OCI-LY7 (cell line): ENCODE results near the gene JCAD. TPM values are rescaled to one million over a fixed set of nuclear protein-coding genes. Genes with fewer than 3 reads are reported as not detected.
"Not testable (repeated sequence)": the region's sequence is repeated elsewhere in the genome, so short reads cannot be mapped to it uniquely, and the experiment has no call there.

Experiments used
- BruUV-seq: library from RNA; stranded (reverse); fragments of 400-500 nt; replicated peaks from 2 replicates; lab custom pipeline; 2021; lab: Mats Ljungman, UMichigan
- CTCF ChIA-PET: fragments of 300-600 bp; sonication (Branson Sonifier 250); formaldehyde crosslinking; loops from one replicate; lab custom pipeline; 2022; ENCODE audit warnings: antibody characterized with exemption; ENCODE audit not compliant: unreplicated experiment; lab: Charles Lee
- POLR2A ChIA-PET: fragments of 300-600 bp; sonication (Branson Sonifier 250); formaldehyde crosslinking; loops from one replicate; lab custom pipeline; 2022; ENCODE audit warnings: antibody characterized with exemption; lab: Charles Lee
- DNase-seq: peaks from one replicate; pipeline ENCODE4 v3.0.0-alpha.2; 2015; ENCODE audit warnings: low spot score
- H2AFZ ChIP-seq: fragments of 200-600 bp; sonication (generic), shearing (Covaris generic); 2 replicates; pipeline ENCODE4 v1.6.1; 2014; ENCODE audit warnings: mild to moderate bottlenecking, antibody characterized with exemption, low read length, moderate library complexity
- H3K27ac ChIP-seq: fragments of 200-600 bp; sonication (generic); 2 replicates; pipeline ENCODE4 v1.5.1; 2014; ENCODE audit warnings: mixed run types, low read depth, mild to moderate bottlenecking, moderate library complexity, low read length, inconsistent platforms; ENCODE audit not compliant: poor library complexity, severe bottlenecking
- H3K36me3 ChIP-seq: fragments of 200-600 bp; sonication (generic); 2 replicates; pipeline ENCODE4 v1.6.1; 2014; ENCODE audit warnings: mild to moderate bottlenecking, antibody characterized with exemption, low read length, moderate library complexity, mixed read lengths; ENCODE audit not compliant: insufficient read depth
- H3K4me1 ChIP-seq: fragments of 200-600 bp; sonication (generic); 2 replicates; pipeline ENCODE4 v1.5.1; 2014; ENCODE audit warnings: mild to moderate bottlenecking, low read length; ENCODE audit not compliant: insufficient read depth, poor library complexity, severe bottlenecking
- H3K4me2 ChIP-seq: fragments of 200-600 bp; sonication (generic); 2 replicates; pipeline ENCODE4 v1.6.1; 2014; ENCODE audit warnings: mild to moderate bottlenecking, low read length
- H3K4me3 ChIP-seq: fragments of 200-600 bp; sonication (generic); 2 replicates; pipeline ENCODE4 v1.5.1; 2014; ENCODE audit warnings: mild to moderate bottlenecking, low read depth, low read length; ENCODE audit not compliant: poor library complexity, severe bottlenecking
- H3K79me2 ChIP-seq: fragments of 200-600 bp; sonication (generic); 2 replicates; pipeline ENCODE4 v1.6.1; 2016; ENCODE audit warnings: low read depth, mild to moderate bottlenecking, low read length, moderate library complexity, mixed read lengths; ENCODE audit not compliant: insufficient read depth
- H3K9me2 ChIP-seq: fragments of 200-600 bp; sonication (generic); 2 replicates; pipeline ENCODE4 v1.6.1; 2016; ENCODE audit warnings: mild to moderate bottlenecking, low read length, mixed read lengths; ENCODE audit not compliant: insufficient read depth
- H3K9me3 ChIP-seq: fragments of 200-600 bp; sonication (generic); 2 replicates; pipeline ENCODE4 v1.6.1; 2014; ENCODE audit warnings: mild to moderate bottlenecking, mixed run types, low read length, mixed read lengths
- H4K20me1 ChIP-seq: fragments of 200-600 bp; sonication (generic); 2 replicates; pipeline ENCODE4 v1.6.1; 2014; ENCODE audit warnings: mild to moderate bottlenecking, antibody characterized with exemption, low read length, moderate library complexity, mixed read lengths; ENCODE audit not compliant: insufficient read depth
- EZH2phosphoT487 ChIP-seq: fragments of 200-600 bp; sonication (generic); IDR thresholded peaks from 2 replicates; pipeline ENCODE4 v1.6.1; 2018; ENCODE audit warnings: low read depth, borderline replicate concordance, mild to moderate bottlenecking, mixed run types, antibody characterized with exemption, low read length, moderate library complexity, mixed read lengths
- intact Hi-C: fragments of 100-400 bp; cut with micrococcal nuclease; formaldehyde crosslinking; loops from one replicate; pipeline ENCODE4 v1.10.0; 2022; ENCODE audit not compliant: unreplicated experiment
- total RNA-seq, 2 experiments: library from RNA; depleted of rRNA in 1 of 2; stranded (reverse); fragments of >200 nt in 1 of 2; shearing (Covaris generic) in 1 of 2; gene quantifications; 2 replicates each; pipeline ENCODE4 v1.2.3, GENCODE V29; 2014 to 2022
- TF ChIP-seq, protein P1 (sequence below): fragments of 200-600 bp; sonication (generic); conservative IDR thresholded peaks from 2 replicates; pipeline ENCODE4 v1.5.1; 2014; ENCODE audit warnings: mild to moderate bottlenecking, antibody characterized with exemption, low read length, moderate library complexity, mixed read lengths

JCAD gene
- total RNA-seq, 2 experiments from 2014 or later = not detected

DNA sequence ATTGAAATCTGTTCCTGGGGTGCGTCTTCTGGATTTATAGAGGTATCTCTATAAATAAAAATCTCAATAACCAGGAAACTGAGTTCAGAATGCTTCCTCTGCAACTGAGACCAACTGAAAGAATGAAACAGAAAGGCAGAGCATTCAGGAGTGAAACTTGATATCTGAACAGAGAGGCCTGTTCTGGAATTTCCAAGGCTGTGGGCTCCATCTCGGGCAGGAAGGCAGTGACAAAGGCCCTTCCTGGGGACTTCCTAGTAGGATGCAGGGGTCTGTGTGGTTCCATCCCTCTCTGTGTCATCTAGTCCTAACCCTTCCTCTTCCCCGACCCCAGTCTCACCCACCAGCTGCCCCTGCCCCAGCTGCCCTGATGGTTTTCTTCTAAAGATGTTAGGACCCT, 52.0 kb downstream of the JCAD start:
- Histone ChIP-seq H4K20me1 (no peaks in the 10 kb centered on the region), H3K9me2 (no peaks in the 10 kb centered on the region), H3K9me3 (no peaks in the 10 kb centered on the region), H3K4me3 (no peak overlapping the region), H3K79me2 (no peaks in the 10 kb centered on the region), H2AFZ (no peak overlapping the region), H3K36me3 (no peaks in the 10 kb centered on the region), H3K4me2 (no peak overlapping the region), H3K27ac (no peak overlapping the region), H3K4me1 (no peaks in the 10 kb centered on the region)
- TF ChIP-seq, protein P1, sequence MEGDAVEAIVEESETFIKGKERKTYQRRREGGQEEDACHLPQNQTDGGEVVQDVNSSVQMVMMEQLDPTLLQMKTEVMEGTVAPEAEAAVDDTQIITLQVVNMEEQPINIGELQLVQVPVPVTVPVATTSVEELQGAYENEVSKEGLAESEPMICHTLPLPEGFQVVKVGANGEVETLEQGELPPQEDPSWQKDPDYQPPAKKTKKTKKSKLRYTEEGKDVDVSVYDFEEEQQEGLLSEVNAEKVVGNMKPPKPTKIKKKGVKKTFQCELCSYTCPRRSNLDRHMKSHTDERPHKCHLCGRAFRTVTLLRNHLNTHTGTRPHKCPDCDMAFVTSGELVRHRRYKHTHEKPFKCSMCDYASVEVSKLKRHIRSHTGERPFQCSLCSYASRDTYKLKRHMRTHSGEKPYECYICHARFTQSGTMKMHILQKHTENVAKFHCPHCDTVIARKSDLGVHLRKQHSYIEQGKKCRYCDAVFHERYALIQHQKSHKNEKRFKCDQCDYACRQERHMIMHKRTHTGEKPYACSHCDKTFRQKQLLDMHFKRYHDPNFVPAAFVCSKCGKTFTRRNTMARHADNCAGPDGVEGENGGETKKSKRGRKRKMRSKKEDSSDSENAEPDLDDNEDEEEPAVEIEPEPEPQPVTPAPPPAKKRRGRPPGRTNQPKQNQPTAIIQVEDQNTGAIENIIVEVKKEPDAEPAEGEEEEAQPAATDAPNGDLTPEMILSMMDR = no peak
- no peak for TF ChIP-seq EZH2phosphoT487
- POLR2A ChIA-PET = no interaction called here
- DNase-seq = no peak
- intact Hi-C loops = no loop called here
- CTCF ChIA-PET = no interaction called here
- no TSS peak for BruUV-seq

GRCh38 chr10:30006410-30006809, 53.0 kb downstream of the JCAD start:
- Histone ChIP-seq H4K20me1 (no peaks in the 10 kb centered on the region), H3K36me3 (no peaks in the 10 kb centered on the region), H3K4me3 (no peak overlapping the region), H3K79me2 (no peaks in the 10 kb centered on the region), H3K4me2 (no peak overlapping the region), H2AFZ (no peak overlapping the region), H3K27ac (no peak overlapping the region), H3K9me3 (no peaks in the 10 kb centered on the region), H3K4me1 (no peaks in the 10 kb centered on the region), H3K9me2 (no peaks in the 10 kb centered on the region)
- no peak for DNase-seq
- TF ChIP-seq, protein P1 = no peak
- TF ChIP-seq EZH2phosphoT487 = no peak
- intact Hi-C loops = no loop called here
- ChIA-PET CTCF (no interaction called here), POLR2A (no interaction called here)
- no TSS peak for BruUV-seq

DNA sequence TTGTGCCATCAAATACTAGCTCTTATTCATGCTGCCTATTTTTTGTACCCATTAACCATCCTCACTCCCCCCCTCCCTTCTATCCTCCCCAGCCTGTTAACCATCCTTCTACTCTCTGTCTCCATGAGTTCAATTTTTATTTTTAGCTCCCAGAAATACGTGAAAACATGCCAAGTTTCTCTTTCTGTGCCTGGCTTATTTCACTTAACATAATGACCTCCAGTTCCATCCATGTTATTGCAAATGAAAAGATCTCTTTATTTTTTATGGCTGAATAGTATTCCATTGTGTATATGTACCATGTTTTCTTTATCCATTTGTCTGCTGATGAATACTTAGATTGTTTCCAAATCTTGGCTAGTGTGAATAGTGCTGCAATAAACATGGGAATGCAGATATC, 54.3 kb downstream of the JCAD start:
- H3K4me3 ChIP-seq, DNase-seq, H3K4me1 ChIP-seq, intact Hi-C loops, BruUV-seq, H2AFZ ChIP-seq, H3K4me2 ChIP-seq, H4K20me1 ChIP-seq, H3K27ac ChIP-seq, CTCF ChIA-PET, POLR2A ChIA-PET, H3K79me2 ChIP-seq, H3K9me2 ChIP-seq, H3K36me3 ChIP-seq, H3K9me3 ChIP-seq: not testable (repeated sequence)
